ENCODE results near the gene OLA1. TPM values are rescaled to one million over a fixed set of nuclear protein-coding genes. Genes with fewer than 3 reads are reported as not detected.

The OLA1 gene
- total RNA-seq, 1 experiment from 2014 or later: 109 TPM

DNA sequence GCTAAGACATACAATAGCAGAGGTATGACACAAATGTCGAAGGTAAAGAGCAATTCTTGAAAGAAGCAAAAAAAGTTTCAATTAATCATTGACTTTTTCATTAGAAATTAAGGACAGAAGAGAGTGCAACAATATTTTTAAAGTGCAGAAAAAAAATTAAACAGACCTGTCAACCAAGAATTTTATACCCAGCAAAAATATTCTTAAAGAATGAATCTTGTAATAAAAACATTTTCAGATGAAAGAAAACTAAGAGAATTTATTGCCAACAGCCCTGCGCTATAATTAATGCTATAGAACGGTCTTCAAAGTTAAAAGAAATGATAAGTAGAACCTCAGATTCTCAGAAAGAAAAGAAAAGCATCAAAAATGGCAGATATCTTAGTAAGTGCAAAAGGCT is 79.0 kb downstream of the OLA1 start:
- Mint-ChIP-seq H3K27ac (no peak overlapping the region), H3K36me3 (peaks cover 29% of the 10 kb centered on the region), H3K27me3 (ENCODE audit: low read depth) (no peaks in the 10 kb centered on the region), H3K4me1 (peaks cover 5% of the 10 kb centered on the region; the same call in 1 of the 2 replicates), H3K9me3 (peaks cover 42% of the 10 kb centered on the region), H3K4me3 (no peak overlapping the region)
- no peak for ATAC-seq
- TF ChIP-seq SMAD3 (CRISPR knock-in tag; IDR thresholded peaks at IDR 0.05; ENCODE audit: borderline replicate concordance) (no peak), SP1 (CRISPR knock-in tag; conservative IDR thresholded peaks at IDR 0.05) (no peak), ZNF416 (CRISPR knock-in tag; IDR thresholded peaks at IDR 0.05) (no peak), GTF2I (CRISPR knock-in tag; conservative IDR thresholded peaks at IDR 0.05) (no peak), ZNF219 (CRISPR knock-in tag; IDR thresholded peaks at IDR 0.05; ENCODE audit: borderline replicate concordance) (no peak)
- TF ChIP-seq, protein P1, sequence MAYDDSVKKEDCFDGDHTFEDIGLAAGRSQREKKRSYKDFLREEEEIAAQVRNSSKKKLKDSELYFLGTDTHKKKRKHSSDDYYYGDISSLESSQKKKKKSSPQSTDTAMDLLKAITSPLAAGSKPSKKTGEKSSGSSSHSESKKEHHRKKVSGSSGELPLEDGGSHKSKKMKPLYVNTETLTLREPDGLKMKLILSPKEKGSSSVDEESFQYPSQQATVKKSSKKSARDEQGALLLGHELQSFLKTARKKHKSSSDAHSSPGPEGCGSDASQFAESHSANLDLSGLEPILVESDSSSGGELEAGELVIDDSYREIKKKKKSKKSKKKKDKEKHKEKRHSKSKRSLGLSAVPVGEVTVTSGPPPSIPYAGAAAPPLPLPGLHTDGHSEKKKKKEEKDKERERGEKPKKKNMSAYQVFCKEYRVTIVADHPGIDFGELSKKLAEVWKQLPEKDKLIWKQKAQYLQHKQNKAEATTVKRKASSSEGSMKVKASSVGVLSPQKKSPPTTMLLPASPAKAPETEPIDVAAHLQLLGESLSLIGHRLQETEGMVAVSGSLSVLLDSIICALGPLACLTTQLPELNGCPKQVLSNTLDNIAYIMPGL (CRISPR knock-in tag; IDR thresholded peaks at IDR 0.05): no peak
- CTCF ChIA-PET: no interaction called here
- POLR2A ChIA-PET: no interaction called here
- DNase-seq (ENCODE audit: low spot score): no peak

DNA sequence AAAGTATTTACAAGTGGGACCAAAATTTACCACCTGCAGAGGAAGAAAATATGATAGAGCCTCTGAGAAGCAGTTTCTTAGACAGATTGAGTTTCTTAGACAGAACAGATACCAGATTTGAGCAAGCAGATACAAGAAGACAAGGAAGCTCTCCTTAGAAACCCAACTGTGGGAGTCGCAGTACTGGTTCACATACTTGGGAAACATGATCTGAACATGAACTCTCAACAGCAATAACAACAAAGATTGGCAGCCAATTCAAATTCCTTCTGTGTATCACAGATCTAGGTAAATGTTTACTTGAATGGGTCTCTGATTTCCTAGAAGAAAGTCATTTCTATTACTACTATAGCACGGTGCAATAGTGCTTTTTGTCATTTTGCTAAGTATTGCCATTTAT is 82.1 kb downstream of the OLA1 start:
- DNase-seq (ENCODE audit: low spot score) (no peak), ATAC-seq (no peak)
- Mint-ChIP-seq H3K36me3 (peaks cover 22% of the 10 kb centered on the region), H3K27ac (no peak overlapping the region), H3K9me3 (peaks cover 32% of the 10 kb centered on the region), H3K4me1 (no peaks in the 10 kb centered on the region), H3K27me3 (ENCODE audit: low read depth) (no peaks in the 10 kb centered on the region), H3K4me3 (no peak overlapping the region)
- ChIA-PET CTCF (no interaction called here), POLR2A (no interaction called here)
- TF ChIP-seq, protein P2, sequence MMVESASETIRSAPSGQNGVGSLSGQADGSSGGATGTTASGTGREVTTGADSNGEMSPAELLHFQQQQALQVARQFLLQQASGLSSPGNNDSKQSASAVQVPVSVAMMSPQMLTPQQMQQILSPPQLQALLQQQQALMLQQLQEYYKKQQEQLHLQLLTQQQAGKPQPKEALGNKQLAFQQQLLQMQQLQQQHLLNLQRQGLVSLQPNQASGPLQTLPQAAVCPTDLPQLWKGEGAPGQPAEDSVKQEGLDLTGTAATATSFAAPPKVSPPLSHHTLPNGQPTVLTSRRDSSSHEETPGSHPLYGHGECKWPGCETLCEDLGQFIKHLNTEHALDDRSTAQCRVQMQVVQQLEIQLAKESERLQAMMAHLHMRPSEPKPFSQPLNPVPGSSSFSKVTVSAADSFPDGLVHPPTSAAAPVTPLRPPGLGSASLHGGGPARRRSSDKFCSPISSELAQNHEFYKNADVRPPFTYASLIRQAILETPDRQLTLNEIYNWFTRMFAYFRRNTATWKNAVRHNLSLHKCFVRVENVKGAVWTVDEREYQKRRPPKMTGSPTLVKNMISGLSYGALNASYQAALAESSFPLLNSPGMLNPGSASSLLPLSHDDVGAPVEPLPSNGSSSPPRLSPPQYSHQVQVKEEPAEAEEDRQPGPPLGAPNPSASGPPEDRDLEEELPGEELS (CRISPR knock-in tag; IDR thresholded peaks at IDR 0.05): no peak
- no peak for TF ChIP-seq NR2C2 (CRISPR knock-in tag; IDR thresholded peaks at IDR 0.05)
- no peak for TF ChIP-seq IRF2 (CRISPR knock-in tag; IDR thresholded peaks at IDR 0.05; ENCODE audit: borderline replicate concordance, low read depth)
- no peak for TF ChIP-seq ZNF396 (CRISPR knock-in tag; IDR thresholded peaks at IDR 0.05; ENCODE audit: borderline replicate concordance)
- TF ChIP-seq, protein P3, sequence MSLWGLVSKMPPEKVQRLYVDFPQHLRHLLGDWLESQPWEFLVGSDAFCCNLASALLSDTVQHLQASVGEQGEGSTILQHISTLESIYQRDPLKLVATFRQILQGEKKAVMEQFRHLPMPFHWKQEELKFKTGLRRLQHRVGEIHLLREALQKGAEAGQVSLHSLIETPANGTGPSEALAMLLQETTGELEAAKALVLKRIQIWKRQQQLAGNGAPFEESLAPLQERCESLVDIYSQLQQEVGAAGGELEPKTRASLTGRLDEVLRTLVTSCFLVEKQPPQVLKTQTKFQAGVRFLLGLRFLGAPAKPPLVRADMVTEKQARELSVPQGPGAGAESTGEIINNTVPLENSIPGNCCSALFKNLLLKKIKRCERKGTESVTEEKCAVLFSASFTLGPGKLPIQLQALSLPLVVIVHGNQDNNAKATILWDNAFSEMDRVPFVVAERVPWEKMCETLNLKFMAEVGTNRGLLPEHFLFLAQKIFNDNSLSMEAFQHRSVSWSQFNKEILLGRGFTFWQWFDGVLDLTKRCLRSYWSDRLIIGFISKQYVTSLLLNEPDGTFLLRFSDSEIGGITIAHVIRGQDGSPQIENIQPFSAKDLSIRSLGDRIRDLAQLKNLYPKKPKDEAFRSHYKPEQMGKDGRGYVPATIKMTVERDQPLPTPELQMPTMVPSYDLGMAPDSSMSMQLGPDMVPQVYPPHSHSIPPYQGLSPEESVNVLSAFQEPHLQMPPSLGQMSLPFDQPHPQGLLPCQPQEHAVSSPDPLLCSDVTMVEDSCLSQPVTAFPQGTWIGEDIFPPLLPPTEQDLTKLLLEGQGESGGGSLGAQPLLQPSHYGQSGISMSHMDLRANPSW (CRISPR knock-in tag; conservative IDR thresholded peaks at IDR 0.05; ENCODE audit: low read depth): no peak
- no peak for TF ChIP-seq ELF4 (CRISPR knock-in tag; IDR thresholded peaks at IDR 0.05; ENCODE audit: low read depth)
- TF ChIP-seq JUN (CRISPR knock-in tag; IDR thresholded peaks at IDR 0.05): no peak
- TF ChIP-seq, protein P4, sequence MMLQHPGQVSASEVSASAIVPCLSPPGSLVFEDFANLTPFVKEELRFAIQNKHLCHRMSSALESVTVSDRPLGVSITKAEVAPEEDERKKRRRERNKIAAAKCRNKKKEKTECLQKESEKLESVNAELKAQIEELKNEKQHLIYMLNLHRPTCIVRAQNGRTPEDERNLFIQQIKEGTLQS (CRISPR knock-in tag; conservative IDR thresholded peaks at IDR 0.05): no peak
- no peak for TF ChIP-seq EMX1 (CRISPR knock-in tag; IDR thresholded peaks at IDR 0.05)
- TF ChIP-seq, protein P5, sequence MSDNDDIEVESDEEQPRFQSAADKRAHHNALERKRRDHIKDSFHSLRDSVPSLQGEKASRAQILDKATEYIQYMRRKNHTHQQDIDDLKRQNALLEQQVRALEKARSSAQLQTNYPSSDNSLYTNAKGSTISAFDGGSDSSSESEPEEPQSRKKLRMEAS (CRISPR knock-in tag; IDR thresholded peaks at IDR 0.05): no peak
- TF ChIP-seq TCF7 (CRISPR knock-in tag; IDR thresholded peaks at IDR 0.05; ENCODE audit: low read depth): no peak
- TF ChIP-seq NFYB (CRISPR knock-in tag; conservative IDR thresholded peaks at IDR 0.05; ENCODE audit: low read depth): no peak

Data from WTC11 (cell line).